ENCODE results near the gene AFAP1L2.

Gene AFAP1L2

DNA sequence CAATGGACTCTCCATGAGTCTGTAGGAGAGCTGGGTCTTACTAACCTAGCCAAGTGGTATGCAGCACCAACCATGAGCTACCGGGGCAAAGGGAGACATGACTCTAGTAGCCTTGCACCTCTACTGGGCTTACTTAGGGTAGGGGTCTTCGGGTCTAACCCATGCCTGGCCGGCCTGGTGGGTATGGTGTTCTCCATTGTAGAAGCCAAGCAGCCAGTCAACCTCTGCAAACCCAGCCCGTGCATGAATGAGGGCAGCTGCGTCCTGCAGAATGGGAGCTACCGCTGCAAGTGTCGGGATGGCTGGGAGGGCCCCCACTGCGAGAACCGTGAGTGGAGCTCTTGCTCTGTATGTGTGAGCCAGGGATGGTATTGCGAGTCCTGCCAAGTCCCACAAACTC lies 114.3 kb downstream of the AFAP1L2 start:
- Histone ChIP-seq H3K79me2 (ENCODE audit: control insufficient read depth, low read length) (no peaks in the 10 kb centered on the region), H4K20me1 (ENCODE audit: control insufficient read depth, insufficient read depth, low read depth, low read length) (no peaks in the 10 kb centered on the region), H3K4me2 (ENCODE audit: low read length) (no peak overlapping the region), H3K27ac (ENCODE audit: low read depth, low read length) (no peak overlapping the region), H3K4me1 (ENCODE audit: control insufficient read depth, low read length) (no peaks in the 10 kb centered on the region), H3K4me3 (ENCODE audit: low read length) (no peak overlapping the region), H3K9me3 (ENCODE audit: control insufficient read depth, insufficient read depth, low read length) (no peaks in the 10 kb centered on the region), H3F3A (ENCODE audit: control insufficient read depth, insufficient read depth) (no peaks in the 10 kb centered on the region), H3K36me3 (ENCODE audit: control insufficient read depth, low read length) (no peaks in the 10 kb centered on the region), H3K27me3 (ENCODE audit: control insufficient read depth, low read length) (no peaks in the 10 kb centered on the region), H3K9me2 (replicated peaks; ENCODE audit: control insufficient read depth, low read length) (no peaks in the 10 kb centered on the region)
- no peak for TF ChIP-seq CTCF (IDR thresholded peaks at IDR 0.05; ENCODE audit: low read depth, low read length, poor library complexity, severe bottlenecking)
- TF ChIP-seq EZH2phosphoT487 (IDR thresholded peaks at IDR 0.05; ENCODE audit: borderline replicate concordance, low read length) = no peak

- H3K9me3 ChIP-seq (ENCODE audit: control insufficient read depth, insufficient read depth, low read length) = no peaks in the 10 kb centered on the region
- no peaks in the 10 kb centered on the region for H3K9me2 ChIP-seq (replicated peaks; ENCODE audit: control insufficient read depth, low read length)
- H3K79me2 ChIP-seq (ENCODE audit: control insufficient read depth, low read length) = no peaks in the 10 kb centered on the region
- H3K4me3 ChIP-seq (ENCODE audit: low read length) = no peak overlapping the region
- no peaks in the 10 kb centered on the region for H4K20me1 ChIP-seq (ENCODE audit: control insufficient read depth, insufficient read depth, low read depth, low read length)
- no peak overlapping the region for H3K27ac ChIP-seq (ENCODE audit: low read depth, low read length)
- no peaks in the 10 kb centered on the region for H3K4me1 ChIP-seq (ENCODE audit: control insufficient read depth, low read length)
- TF ChIP-seq EZH2phosphoT487 (IDR thresholded peaks at IDR 0.05; ENCODE audit: borderline replicate concordance, low read length) = no peak
- TF ChIP-seq CTCF (IDR thresholded peaks at IDR 0.05; ENCODE audit: low read depth, low read length, poor library complexity, severe bottlenecking) = no peak
- no peaks in the 10 kb centered on the region for H3K36me3 ChIP-seq (ENCODE audit: control insufficient read depth, low read length)
- no peak overlapping the region for H3K4me2 ChIP-seq (ENCODE audit: low read length)
- H3F3A ChIP-seq (ENCODE audit: control insufficient read depth, insufficient read depth) = no peaks in the 10 kb centered on the region
- H3K27me3 ChIP-seq (ENCODE audit: control insufficient read depth, low read length) = no peaks in the 10 kb centered on the region
Observed at GRCh38 chr10:114289096-114289436, 115.2 kb downstream of the AFAP1L2 start.

DNA sequence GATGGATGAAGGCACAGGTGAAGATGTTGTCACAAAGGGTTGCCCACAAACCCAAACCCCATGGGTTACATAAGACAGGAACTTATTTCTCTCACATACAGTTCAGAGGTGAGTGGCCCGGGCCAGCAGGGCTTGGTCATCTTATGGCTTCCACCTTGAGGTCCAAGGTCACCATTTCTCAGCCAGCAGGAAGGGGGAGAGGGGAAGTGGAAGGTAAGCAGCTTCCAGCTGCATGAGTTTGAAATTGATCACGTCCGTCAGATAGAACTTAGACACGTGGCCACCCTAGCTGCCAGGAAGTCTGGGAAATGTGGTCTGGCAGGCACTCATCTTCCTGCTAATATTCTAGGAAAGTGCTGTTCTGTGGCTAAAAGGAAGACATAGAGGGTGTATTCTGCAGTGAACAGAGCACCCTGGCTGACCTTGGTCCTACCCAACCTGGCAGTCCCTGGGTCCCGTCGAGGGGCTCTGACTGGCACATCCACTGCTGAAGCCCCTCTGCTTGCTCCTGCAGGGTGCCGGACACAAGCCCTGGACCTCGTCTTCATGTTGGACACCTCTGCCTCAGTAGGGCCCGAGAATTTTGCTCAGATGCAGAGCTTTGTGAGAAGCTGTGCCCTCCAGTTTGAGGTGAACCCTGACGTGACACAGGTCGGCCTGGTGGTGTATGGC lies 115.7 kb downstream of the AFAP1L2 start:
- Histone ChIP-seq H3K9me3 (ENCODE audit: control insufficient read depth, insufficient read depth, low read length) (no peaks in the 10 kb centered on the region), H3K4me1 (ENCODE audit: control insufficient read depth, low read length) (no peaks in the 10 kb centered on the region), H3K27ac (ENCODE audit: low read depth, low read length) (no peak overlapping the region), H3K79me2 (ENCODE audit: control insufficient read depth, low read length) (no peaks in the 10 kb centered on the region), H3K36me3 (ENCODE audit: control insufficient read depth, low read length) (no peaks in the 10 kb centered on the region), H3K9me2 (replicated peaks; ENCODE audit: control insufficient read depth, low read length) (no peaks in the 10 kb centered on the region), H3K4me2 (ENCODE audit: low read length) (no peak overlapping the region), H3K27me3 (ENCODE audit: control insufficient read depth, low read length) (no peaks in the 10 kb centered on the region), H3K4me3 (ENCODE audit: low read length) (no peak overlapping the region), H3F3A (ENCODE audit: control insufficient read depth, insufficient read depth) (no peaks in the 10 kb centered on the region), H4K20me1 (ENCODE audit: control insufficient read depth, insufficient read depth, low read depth, low read length) (no peaks in the 10 kb centered on the region)
- no peak for TF ChIP-seq EZH2phosphoT487 (IDR thresholded peaks at IDR 0.05; ENCODE audit: borderline replicate concordance, low read length)
- no peak for TF ChIP-seq CTCF (IDR thresholded peaks at IDR 0.05; ENCODE audit: low read depth, low read length, poor library complexity, severe bottlenecking)
